GM12875 (cell line): ENCODE measurements around the gene ST14.

Experiments used
- H3K4me3 ChIP-seq: one replicate; pipeline ENCODE4 v1.5.1; 2011; ENCODE audit warnings: low read depth, low read length, control low read depth
- CTCF ChIP-seq: IDR thresholded peaks from 2 replicates; pipeline ENCODE4 v1.5.1; 2011; ENCODE audit warnings: low read depth, mild to moderate bottlenecking, control low read depth, inconsistent platforms, low read length, moderate library complexity, borderline replicate concordance; ENCODE audit not compliant: insufficient read depth

ST14 gene

GRCh38 chr11:130194241-130195023, 34.9 kb downstream of the ST14 start:
- no peak overlapping the region for H3K4me3 ChIP-seq
- TF ChIP-seq CTCF = no peak

DNA sequence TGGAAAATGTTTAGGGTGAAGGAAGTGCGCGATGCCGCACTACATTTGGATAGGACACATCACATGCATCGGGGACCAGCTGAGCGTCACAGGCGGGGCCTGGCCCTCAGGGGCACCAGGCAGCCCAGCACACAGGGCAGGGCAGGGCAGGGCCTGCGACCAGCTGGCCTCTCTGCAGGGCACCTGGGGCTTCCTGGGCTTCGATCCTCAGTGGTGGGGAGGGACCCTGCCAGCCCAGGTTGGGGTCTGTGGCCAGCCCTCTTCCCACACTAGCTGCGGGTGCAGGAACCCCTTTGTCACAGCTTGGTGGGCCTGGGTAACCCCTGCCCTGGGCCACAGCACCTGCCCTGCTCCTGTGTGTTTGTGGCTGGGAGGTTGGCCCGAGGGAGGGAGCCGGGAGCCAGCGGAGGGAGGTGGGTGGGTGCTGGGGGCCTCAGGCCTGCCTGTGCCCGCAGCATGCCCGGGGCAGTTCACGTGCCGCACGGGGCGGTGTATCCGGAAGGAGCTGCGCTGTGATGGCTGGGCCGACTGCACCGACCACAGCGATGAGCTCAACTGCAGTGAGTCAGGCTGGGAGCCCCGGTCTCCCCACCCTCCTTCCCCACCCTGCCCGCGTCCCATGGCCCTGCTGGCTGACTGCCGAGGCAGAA, 37.9 kb downstream of the ST14 start:
- no peak overlapping the region for H3K4me3 ChIP-seq
- no peak for TF ChIP-seq CTCF

DNA sequence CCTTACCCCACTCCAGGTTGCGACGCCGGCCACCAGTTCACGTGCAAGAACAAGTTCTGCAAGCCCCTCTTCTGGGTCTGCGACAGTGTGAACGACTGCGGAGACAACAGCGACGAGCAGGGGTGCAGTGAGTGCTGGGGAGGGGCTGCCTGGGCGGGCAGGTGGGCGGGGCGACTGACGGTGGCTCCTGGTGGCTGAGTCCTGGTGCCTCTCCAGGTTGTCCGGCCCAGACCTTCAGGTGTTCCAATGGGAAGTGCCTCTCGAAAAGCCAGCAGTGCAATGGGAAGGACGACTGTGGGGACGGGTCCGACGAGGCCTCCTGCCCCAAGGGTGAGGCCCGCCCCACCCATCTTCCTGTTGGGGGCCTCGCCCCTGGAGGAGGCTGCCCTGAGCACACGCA, 38.7 kb downstream of the ST14 start:
- no peak overlapping the region for H3K4me3 ChIP-seq
- TF ChIP-seq CTCF = no peak

GRCh38 chr11:130198964-130199363, 39.4 kb downstream of the ST14 start:
- no peak overlapping the region for H3K4me3 ChIP-seq
- TF ChIP-seq CTCF = no peak

DNA sequence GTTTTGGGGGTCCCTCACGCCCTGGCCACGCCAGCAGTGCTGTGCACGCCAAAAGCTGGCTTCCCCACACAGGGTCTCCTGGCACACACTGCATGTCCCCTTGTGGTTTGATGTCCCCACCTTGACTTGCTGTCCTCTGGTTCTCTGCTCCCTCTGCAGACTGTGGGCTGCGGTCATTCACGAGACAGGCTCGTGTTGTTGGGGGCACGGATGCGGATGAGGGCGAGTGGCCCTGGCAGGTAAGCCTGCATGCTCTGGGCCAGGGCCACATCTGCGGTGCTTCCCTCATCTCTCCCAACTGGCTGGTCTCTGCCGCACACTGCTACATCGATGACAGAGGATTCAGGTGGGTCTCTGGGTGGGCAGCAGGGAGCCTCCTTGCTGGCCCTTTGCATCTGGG, 40.2 kb downstream of the ST14 start:
- TF ChIP-seq CTCF = no peak

GRCh38 chr11:130201026-130201425, 41.4 kb downstream of the ST14 start:
- no peak for TF ChIP-seq CTCF
- H3K4me3 ChIP-seq = no peak overlapping the region

More for the DNA sequence above, 40.2 kb downstream of the ST14 start:
- no peak overlapping the region for H3K4me3 ChIP-seq
